ENCODE measurements around the gene PGAP2.

The PGAP2 gene

DNA sequence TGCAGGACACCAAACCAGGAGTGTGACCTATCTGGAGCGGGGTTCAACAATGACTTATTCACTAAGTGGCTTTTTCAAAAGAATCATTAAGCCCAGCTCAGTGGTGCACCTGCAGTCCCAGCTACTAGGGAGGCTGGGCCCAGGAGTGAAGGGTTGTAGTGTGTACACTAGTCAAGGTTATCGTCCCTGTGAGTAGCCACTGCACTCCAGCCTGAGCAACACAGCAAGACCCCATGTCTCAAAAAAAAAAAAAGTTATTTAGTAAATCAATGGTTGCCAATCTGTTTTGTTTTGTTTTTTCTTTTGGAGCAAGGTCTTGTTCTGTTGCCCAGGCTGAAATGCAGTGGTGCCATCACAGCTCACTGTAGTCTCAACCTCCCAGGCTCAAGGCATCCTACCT, 24.5 kb downstream of the PGAP2 start:
- DNase-seq (ENCODE audit: low read depth) = no peak

GRCh38 chr11:3833449-3833848, 25.1 kb downstream of the PGAP2 start:
- no peak for DNase-seq (ENCODE audit: low read depth)
- TF ChIP-seq, protein P1, sequence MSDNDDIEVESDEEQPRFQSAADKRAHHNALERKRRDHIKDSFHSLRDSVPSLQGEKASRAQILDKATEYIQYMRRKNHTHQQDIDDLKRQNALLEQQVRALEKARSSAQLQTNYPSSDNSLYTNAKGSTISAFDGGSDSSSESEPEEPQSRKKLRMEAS (IDR thresholded peaks at IDR 0.05; ENCODE audit: low read depth, low read length) = no peak
- no peak for TF ChIP-seq POLR2A (IDR thresholded peaks at IDR 0.05; ENCODE audit: extremely low read depth, insufficient read length)
- no peak for TF ChIP-seq MYC (IDR thresholded peaks at IDR 0.05; ENCODE audit: low read depth, low read length)
- TF ChIP-seq CTCF (IDR thresholded peaks at IDR 0.05; ENCODE audit: low read depth, low read length) = no peak
- peak overlapping the region; percentile 27 for H3K4me3 ChIP-seq (ENCODE audit: low read depth, low read length)

More for the DNA sequence above, 24.5 kb downstream of the PGAP2 start:
- peak overlapping the region; percentile 16 for H3K4me3 ChIP-seq (ENCODE audit: low read depth, low read length)
- TF ChIP-seq CTCF (IDR thresholded peaks at IDR 0.05; ENCODE audit: low read depth, low read length) (no peak), MYC (IDR thresholded peaks at IDR 0.05; ENCODE audit: low read depth, low read length) (no peak), POLR2A (IDR thresholded peaks at IDR 0.05; ENCODE audit: extremely low read depth, insufficient read length) (no peak)
- TF ChIP-seq, protein P1 (IDR thresholded peaks at IDR 0.05; ENCODE audit: low read depth, low read length) = no peak

DNA sequence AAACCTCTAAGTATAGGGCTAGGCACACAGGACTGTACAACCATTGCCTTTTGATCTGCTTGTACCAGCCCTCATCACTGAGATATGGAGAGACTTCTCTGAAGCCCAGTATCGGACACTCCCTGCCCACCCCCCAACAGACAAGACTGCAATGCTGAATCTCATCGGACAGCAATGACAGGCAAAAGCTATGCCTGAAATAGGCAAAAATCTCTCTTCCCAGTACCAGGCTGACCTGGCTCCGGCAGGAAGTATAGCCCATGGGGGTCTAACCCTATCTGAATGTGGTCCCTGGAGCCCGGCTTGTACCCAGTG, 25.9 kb downstream of the PGAP2 start:
- peak overlapping the region; percentile 95 for H3K4me3 ChIP-seq (ENCODE audit: low read depth, low read length)
- DNase-seq (ENCODE audit: low read depth) = no peak
- no peak for TF ChIP-seq MYC (IDR thresholded peaks at IDR 0.05; ENCODE audit: low read depth, low read length)

DNA sequence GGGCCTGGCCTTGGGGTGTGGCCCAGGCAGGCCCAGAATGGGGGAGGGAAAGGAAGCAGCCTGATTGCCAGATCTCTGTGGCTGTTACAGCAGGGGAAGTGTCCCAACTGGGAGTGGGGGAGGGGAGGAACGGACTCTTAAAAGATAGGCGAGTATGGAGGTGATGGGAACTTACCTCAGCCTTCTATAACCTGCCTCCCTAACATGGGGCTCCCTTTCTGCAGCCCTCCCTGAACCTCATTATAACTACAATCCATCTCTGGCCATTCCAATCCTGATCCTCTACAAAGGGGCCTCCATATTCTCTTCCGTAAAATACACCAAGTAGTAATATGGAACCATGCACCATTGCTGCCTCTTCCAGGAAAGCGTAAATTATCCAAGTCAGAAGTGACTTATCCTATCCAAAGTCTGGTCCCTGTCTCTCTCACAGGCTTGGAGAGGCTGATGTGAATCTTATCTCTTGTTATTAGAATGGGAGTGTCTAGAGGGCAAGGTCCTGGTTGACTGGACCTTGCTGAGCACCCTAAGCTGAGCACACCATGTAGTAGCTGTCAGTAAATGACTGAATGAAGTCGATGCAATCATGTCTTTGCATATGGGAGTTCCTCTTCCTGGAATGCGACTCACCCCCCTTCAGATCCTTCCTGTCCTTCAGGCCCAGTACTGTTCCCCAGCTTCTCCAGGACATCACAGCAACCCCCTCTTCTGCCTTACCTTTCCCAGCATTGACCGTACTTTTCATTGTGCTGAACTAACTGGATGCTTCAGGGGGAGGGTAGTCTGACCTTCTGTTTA, 26.5 kb downstream of the PGAP2 start:
- DNase-seq (ENCODE audit: low read depth) = peak; percentile 95
- peak overlapping the region; percentile 95 for H3K4me3 ChIP-seq (ENCODE audit: low read depth, low read length)
- TF ChIP-seq CTCF (IDR thresholded peaks at IDR 0.05; ENCODE audit: low read depth, low read length) (no peak), MYC (IDR thresholded peaks at IDR 0.05; ENCODE audit: low read depth, low read length) (peak; percentile 84), POLR2A (IDR thresholded peaks at IDR 0.05; ENCODE audit: extremely low read depth, insufficient read length) (peak; percentile 23)
- TF ChIP-seq, protein P1 (IDR thresholded peaks at IDR 0.05; ENCODE audit: low read depth, low read length) = peak; percentile 82

DNA sequence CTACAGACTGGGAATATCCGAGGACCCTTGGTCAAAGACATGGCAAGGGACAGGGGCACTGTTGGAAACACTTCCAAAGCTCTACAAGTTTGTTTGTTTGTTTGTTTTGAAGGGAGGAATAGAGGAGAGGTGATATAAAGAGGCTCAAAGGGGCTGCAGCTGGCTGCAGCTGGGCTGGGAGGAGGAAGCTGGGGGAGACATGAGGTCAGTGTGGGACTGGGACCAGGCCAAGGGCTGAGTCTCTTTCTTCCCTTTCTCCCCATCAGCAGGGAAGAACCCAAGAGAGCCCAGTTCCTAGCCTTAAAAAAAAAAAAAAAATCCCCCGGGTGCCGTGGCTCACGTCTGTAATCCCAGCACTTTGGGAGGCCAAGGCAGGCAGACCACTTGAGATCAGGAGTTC, 27.4 kb downstream of the PGAP2 start:
- DNase-seq (ENCODE audit: low read depth) = peak; percentile 57
- TF ChIP-seq CTCF (IDR thresholded peaks at IDR 0.05; ENCODE audit: low read depth, low read length) (no peak), POLR2A (IDR thresholded peaks at IDR 0.05; ENCODE audit: extremely low read depth, insufficient read length) (no peak), MYC (IDR thresholded peaks at IDR 0.05; ENCODE audit: low read depth, low read length) (no peak)
- TF ChIP-seq, protein P1 (IDR thresholded peaks at IDR 0.05; ENCODE audit: low read depth, low read length) = 0 out of 2 replicates have a peak, but pooled peaks have one; percentile 4
- H3K4me3 ChIP-seq (ENCODE audit: low read depth, low read length) = peak overlapping the region; percentile 95

GRCh38 chr11:3836903-3837302, 28.5 kb downstream of the PGAP2 start:
- TF ChIP-seq CTCF (IDR thresholded peaks at IDR 0.05; ENCODE audit: low read depth, low read length) (no peak), POLR2A (IDR thresholded peaks at IDR 0.05; ENCODE audit: extremely low read depth, insufficient read length) (no peak), MYC (IDR thresholded peaks at IDR 0.05; ENCODE audit: low read depth, low read length) (no peak)
- TF ChIP-seq, protein P1 (IDR thresholded peaks at IDR 0.05; ENCODE audit: low read depth, low read length) = no peak

More at GRCh38 chr11:3836903-3837302, 28.5 kb downstream of the PGAP2 start:
- DNase-seq (ENCODE audit: low read depth) = peak; percentile 88
- H3K4me3 ChIP-seq (ENCODE audit: low read depth, low read length) = peak overlapping the region; percentile 95

Data from NB4 (cell line).